NOMO-1 (cell line): ENCODE data around the gene CSPG4.
"Not testable (repeated sequence)": the region's sequence is repeated elsewhere in the genome, so short reads cannot be mapped to it uniquely, and the experiment has no call there.

Experiments used
- DNase-seq, 2 experiments: peaks; one replicate each; lab custom pipeline; 2025; ENCODE audit not compliant: unreplicated experiment in 2 of 2; lab: John Stamatoyannopoulos, UW

The CSPG4 gene, protein sequence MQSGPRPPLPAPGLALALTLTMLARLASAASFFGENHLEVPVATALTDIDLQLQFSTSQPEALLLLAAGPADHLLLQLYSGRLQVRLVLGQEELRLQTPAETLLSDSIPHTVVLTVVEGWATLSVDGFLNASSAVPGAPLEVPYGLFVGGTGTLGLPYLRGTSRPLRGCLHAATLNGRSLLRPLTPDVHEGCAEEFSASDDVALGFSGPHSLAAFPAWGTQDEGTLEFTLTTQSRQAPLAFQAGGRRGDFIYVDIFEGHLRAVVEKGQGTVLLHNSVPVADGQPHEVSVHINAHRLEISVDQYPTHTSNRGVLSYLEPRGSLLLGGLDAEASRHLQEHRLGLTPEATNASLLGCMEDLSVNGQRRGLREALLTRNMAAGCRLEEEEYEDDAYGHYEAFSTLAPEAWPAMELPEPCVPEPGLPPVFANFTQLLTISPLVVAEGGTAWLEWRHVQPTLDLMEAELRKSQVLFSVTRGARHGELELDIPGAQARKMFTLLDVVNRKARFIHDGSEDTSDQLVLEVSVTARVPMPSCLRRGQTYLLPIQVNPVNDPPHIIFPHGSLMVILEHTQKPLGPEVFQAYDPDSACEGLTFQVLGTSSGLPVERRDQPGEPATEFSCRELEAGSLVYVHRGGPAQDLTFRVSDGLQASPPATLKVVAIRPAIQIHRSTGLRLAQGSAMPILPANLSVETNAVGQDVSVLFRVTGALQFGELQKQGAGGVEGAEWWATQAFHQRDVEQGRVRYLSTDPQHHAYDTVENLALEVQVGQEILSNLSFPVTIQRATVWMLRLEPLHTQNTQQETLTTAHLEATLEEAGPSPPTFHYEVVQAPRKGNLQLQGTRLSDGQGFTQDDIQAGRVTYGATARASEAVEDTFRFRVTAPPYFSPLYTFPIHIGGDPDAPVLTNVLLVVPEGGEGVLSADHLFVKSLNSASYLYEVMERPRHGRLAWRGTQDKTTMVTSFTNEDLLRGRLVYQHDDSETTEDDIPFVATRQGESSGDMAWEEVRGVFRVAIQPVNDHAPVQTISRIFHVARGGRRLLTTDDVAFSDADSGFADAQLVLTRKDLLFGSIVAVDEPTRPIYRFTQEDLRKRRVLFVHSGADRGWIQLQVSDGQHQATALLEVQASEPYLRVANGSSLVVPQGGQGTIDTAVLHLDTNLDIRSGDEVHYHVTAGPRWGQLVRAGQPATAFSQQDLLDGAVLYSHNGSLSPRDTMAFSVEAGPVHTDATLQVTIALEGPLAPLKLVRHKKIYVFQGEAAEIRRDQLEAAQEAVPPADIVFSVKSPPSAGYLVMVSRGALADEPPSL (N-terminal part only)

DNA sequence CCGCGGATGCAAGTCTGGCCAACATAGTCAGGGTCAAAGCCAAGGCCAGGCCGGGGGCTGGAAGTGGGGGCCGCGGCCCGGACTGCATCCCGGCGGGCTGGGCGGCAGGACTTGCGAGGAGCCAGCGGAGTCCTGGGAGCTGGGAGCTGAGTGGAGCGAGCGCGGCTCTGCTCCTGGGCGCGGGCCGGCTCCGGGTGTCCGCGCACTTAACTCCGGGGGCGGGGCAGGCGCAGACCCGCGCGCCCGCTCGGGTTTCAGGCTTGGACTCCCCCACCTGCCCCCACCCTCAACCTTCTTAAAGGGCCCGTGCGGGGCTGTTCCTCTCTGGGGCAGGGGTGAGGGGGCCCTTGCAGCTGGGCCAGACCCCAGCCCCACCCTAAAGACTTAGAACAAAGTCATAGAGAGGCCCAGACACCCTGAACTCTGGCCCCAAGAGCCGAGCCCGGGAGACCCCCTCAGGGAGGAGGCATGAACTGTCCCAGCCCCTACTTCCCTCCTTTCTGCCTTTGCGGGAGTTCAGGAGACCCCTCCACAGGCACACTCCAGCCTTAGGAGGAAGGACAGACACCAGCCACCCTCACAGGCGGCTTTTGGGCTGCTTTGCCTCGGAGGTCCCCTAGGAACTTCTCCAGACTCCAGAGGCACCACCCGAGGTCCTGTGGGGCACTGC is at the start of gene CSPG4:
CSPG4 (minus strand) TSS at position 181 of the 670 bp plus-strand sequence; CDS start at position 88, 93 bp downstream.
- DNase-seq = no peak

DNA sequence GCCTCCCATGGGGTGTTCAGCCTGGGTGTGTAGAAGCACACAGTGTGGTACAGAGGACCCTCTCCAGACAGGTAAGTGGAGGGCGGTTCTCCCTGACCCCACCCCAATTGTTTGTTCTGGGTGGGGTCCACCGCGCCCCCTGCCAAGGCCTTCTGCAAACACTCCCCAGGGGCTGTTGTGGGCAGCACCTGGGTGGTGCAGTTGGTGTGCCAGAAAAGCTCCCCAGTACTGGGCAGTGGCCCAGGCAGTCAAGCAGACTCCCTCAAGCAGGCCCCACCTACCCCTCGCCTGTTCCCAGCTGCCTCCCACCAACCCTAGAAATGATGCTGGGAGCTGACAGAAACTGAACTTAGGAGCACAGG is 49.7 kb upstream of the CSPG4 start:
- DNase-seq = not testable (repeated sequence)

DNA sequence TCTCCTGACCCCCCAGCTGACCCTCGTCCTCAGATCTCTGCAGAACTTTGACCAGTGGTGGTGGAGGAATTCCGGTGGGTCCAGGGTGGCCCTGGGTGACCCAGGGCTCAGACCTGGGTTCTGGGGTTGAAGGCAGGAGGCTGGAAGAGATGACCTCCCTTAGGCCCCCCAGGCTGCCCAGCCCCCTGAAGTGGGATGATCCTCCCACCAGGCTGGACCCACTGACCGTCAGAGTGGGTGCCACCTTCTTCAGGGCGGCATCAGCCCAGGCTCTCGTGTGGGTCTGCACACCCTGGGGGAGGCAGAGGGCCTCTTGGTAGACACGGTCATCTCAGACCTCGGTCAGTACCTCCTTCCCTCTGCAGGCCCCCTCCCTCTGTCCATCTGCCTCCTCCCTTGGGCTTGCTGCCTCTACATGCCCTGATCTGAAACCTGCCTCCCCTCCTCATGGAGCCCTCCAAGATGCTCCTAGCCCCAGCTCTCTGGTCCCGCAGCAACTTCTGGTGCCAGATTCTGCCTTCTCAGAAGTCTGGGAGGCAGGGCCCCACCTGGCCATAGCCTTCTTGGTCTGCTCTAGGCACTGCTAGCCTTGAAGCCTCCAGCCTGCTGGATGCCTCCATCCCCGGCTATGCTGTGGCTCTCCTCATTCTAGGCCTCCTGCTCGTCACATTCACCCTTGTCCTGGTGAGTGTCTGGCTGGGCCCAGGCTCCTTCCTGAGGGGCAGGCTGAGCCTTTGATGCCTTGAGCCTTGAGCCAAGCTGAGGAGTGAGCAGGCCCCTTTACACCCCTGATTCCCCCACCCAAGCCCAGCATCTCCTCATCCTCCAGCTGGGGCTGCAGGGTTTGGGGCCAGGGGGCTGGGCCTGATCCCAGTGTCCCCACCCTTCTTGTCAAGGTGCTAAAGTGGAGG is 49.1 kb upstream of the CSPG4 start:
- DNase-seq = no peak

DNA sequence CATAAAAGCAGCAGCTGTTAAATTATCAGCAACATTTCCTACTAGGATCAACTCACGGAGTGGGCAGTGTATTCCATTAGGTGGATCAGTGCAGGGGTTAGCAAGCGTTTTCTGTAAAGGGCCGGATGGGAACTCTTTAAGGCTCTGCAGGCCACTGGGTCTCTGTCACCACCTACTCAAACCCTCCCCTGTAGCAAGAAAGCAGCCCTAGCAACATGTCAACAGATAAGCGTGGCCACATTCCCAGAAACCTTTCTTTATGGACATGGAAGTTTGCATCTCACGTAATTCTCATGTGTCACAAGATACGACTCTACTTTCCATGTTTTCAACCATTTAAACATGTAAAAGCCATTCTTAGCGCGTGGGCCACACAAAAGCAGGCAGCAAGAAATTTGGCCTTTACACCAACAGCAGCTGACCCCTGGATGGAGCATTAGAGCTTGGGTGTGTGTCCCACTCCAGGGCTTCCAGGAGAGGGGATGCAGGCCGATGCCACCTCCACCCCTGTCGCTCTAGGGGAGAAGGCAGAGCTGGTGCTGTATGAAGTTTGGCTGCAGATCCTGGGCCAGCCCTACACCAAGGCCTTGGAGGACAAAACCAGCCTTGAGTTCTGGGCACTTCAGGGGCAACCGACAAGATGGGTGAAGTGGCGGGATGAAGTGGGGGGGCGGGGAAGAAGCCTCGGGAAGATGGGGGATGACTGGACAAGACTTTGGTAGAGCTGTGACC is 48.2 kb upstream of the CSPG4 start:
- DNase-seq = no peak

DNA sequence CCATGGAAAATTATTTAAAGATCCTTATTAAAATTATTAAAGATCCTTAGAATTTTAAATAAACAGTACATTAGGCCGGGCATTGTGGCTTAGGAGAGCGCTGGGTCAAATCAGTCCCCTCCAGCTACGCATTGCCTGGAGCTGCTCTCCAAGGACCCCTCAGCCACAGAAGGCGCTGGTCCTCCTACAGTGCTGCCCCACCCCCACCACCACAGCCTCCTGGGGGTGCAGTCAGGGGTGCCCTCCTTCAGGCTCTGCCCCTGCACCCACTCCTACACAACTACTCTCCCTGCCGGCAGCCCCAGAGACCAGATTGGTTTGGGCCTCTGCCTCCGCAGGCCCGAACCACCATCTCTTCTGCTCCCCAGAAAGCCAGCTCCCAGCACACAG is 47.5 kb upstream of the CSPG4 start:
- DNase-seq = not testable (repeated sequence)

DNA sequence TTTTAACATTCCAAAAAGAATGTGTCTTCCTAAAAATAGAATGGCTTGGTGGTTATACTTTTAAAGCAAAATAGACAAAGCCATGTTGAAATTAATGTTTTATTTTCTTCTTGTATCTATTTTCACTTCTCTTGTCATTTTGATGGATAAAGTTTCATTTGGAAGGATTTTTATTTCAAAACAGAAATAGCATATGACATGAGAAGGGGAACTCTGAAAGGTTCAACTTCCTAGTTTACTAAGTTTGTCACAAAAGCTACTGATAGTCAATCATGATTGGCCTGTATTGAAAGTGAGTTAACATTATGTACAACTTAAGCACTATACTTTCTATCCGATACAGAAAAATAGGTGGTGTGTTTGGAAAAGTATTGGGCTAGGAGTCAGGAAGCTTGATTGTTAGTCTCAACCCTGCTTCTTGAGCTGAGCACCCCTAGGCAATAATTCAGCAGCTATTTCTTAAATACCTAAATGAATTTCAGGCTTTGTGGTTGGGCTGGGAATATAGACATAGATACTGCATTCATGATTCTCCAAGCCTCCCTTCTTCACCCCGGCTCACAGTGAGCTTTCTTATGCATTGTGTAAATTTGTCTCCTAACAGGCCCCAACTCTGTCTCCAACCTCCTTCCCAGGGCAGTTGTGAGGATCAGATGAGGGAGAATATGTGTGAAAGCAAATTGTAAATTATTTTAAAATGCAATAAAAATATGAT is 46.9 kb upstream of the CSPG4 start:
- DNase-seq = peak in 1 of 2 experiments; percentile 24

DNA sequence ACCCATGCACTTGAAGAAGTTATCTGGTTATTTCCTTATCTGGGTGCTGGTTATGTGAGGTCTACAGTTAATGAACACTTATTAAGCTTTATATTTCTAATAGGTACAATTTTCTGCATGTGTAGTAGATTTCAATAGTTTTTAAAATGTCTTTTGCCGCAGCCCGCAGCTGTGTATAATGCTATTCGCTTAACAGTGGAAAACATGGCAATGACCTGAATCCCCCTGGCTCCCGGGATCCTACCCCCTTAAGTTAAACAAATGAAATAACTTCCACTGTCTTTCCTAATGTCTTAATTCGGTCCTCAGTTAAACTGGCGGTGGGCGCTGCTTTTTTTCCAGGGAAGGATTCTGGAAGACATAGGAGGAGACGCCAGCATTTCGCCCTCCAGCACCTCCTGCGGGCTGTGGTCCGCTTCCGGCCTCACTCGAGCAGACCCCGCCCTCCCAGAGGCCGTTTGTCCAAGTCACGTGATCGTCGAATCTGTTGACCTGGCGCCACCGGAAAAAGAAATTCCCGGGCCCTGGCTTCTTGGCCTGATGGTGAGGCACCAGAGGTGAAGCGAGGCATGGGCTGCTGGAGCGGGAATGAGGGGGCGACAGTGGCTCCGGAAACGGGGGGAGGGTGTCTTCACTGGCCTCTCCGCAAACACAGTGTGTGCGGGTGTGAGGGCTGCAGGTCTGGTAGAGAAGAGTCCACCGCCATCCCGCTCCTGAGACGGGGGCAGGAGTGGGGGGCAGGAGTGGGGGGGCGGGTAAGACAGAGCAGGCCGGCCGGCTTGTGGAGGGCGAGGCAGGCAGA is 45.6 kb upstream of the CSPG4 start:
- DNase-seq = peak; percentile 75 to 79

DNA sequence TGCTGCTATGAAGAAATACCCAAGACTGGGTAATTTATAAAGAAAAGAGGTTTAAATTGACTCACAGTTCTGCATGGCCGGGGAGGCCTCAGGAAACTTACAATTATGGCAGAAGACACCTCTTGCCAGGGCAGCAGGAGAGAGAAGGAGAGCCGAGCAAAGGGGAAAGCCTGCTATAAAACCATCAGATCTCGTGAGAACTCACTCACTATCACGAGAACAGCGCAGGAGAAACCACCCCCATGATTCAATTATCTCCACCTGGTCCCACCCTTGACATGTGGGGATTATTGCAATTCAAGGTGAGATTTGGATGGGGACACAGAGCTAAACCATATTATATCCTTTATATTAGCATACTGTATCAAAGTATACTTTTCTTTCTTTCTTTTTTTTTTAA is 42.2 kb upstream of the CSPG4 start:
- not testable (repeated sequence) for DNase-seq

DNA sequence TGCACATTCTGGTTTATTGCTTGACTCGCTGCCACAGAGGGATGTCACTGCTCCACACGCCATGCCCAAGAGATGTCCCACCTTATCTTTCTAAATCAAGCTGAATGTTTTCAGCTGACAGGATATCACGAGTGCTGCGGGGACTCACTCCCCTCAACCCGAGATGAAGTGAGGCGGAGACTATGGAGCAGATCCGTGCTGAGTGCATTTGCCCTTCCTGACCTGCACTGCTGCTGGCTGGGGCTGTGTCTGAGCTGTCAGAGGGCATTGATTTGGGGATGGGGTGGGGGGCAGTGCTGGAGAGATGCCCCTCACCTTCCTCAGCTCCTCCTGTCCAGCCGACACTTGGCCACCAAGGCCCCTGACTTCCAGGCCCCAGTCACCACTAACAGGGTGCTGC is 40.5 kb upstream of the CSPG4 start:
- DNase-seq = no peak

DNA sequence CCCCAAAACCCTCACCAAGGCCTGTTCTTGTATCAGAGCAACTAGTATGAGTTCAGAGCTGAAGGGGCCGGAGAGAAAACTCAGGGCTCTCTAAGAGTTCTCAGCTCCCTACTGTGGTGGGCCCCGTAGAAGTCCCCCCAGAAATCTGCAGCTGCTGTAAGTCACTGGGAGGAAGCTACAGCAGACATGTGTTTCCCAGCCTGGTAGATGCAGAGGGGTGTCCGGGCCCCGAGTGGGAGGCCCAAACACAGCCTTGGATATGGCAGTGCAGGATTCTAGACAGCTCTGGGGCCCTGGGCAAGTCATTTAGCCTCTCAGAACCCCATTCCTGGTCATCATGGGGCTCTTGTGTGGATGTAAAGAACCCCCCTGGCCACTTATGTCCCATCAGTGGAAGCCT is 39.2 kb upstream of the CSPG4 start:
- DNase-seq = no peak

DNA sequence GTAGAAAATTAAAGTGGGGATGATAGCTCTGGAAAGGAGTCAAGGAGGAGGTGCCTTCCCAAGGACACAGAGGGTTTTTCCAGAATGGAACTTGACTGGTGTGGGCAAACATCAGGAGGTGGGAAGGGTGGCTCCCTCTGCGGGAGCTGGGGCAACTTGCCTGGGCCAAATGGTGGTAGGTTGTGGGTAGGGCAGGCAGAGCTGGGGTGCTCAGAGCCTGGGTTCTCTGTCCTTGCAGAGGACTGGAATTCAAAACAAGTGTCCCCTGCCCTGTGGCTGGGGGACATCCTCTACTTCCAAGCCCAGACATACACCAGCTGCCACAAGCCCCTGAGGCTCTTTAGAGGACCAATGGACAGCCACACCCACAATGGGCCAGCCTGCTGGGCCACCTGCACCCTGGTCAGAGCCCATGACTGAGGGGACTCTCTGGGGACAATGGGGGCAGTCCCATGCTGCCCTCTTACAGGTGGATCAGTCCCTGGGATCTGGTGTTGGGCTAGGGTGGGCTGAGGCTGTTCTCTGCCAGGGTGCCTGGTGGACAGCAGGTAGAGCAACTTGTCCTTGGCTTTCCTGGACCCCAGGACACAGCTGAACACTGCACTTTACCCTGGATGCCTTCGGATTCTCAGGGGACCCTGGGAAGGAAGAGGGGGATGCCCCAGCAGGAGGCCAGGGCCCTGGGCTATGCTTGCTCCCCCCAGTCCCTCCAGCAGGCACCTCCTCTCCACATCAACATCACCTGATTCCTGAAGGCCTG is 38.6 kb upstream of the CSPG4 start:
- no peak for DNase-seq

DNA sequence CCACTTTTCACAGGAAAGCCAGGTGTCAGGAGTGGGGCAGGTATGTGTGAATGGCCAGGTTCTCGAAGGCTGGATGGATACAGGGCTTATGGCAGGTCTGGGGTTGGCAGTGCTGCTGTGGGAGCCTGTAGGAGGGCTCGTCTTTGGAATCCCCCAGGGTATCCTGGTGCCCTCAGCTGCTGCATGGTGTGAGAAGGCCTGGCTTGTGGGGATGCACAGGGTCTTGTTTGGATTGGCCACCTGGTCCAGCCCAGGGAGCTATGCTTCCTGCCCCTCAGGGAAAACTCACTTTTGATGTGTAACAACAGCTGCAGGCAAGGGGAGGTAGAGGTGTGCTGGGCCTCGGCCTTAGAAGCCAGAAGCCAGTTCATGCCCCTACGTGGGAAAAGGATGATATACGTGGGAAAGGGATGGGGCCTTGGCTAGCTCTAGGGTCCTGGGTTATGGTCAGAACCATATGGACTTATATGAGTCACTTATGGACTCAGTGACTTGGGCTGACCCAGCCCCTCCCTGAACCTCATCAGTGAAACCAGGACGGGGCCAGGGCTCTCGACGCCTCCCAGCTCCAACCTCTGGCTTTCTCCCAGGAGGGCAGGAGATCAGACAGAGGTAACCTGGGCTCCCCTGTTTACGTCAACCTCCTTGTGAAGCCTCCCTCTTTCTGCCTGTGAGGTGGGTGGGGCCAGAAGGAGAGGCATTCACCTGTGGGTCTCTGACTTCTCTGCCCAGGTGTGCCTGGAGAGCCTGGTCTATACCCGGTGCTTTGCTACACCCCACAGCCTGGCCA is 37.8 kb upstream of the CSPG4 start:
- DNase-seq = no peak

DNA sequence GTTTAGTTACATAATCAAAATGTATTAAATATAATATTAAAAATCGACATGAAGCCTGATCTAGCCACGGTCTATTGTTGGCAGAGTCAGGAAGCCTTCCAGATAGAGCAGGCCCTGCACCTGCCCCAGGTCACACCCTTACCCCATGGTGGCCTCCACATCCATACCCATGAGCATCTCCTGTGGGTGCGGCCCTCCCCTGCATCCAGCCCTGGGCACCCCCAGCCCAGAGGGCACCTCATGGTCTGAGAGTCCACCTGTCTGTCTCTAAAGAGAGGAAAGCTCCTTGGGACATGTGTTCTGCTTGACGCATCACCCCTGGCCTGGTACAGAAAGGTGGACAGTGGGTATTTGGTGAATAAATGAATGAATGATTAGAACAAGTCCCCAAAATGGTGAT is 37.2 kb upstream of the CSPG4 start:
- DNase-seq = no peak

DNA sequence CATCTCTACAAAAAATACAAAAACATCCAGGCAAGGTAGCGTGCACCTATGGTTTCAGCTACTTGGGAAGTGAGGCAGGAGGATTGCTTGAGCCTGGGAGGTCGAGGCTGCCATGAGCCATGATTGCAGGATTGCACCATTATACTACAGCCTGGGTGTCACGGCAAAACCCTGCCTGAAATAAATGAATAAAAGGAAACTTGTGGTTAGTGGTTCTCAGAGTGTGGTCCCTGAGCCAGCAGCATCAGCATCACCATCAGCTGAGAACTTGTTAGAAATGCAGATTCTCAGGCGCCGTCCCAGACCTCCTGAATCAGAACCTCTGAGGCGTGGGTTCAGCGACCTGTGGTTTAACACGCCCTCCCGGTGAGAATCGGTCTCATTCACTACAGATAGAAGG is 36.2 kb upstream of the CSPG4 start:
- DNase-seq = not testable (repeated sequence)

DNA sequence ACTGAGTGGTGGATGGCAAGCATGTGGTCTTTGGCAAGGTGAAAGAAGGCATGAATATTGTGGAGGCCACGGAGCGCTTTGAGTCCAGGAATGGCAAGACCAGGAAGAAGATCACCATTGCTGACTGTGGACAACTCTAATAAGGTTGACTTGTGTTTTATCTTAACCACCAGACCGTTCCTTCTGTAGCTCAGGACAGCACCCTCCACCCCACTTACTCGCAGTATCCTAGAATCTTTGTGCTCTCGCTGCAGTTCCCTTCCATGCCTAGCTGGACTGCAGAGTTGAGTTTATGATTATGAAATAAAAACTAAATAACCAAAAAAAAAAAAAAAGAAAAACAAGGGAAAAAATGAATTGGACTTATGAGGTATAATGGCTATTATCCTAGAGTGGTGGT is 34.5 kb upstream of the CSPG4 start:
- DNase-seq = not testable (repeated sequence)

DNA sequence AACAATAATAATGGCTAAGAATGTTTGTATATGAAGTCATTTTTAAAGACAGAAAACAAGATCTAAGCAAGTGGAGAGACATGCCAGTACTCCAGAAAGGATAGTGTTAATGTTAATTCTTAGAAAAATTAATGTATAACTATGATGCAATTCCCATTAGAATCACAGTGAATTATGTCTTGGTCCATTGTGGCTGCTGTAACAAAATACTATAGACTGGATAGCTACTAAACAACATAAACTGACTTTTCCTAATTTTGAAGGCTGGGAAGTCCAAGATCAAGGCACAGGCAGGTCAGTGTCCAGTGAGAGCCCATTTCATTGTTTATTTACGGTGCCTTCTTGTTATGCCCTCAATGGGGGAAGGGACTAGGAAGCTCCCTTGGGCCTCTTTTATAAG is 32.7 kb upstream of the CSPG4 start:
- DNase-seq = no peak
